CD4-positive, alpha-beta T cell (primary cell): Measurements from ENCODE around the gene ERC2. TPM values are rescaled to one million over a fixed set of nuclear protein-coding genes. Genes with fewer than 3 reads are reported as not detected.

ENCODE experiments used
- ATAC-seq: fragments of 200-7000 bp; cut with Tn5 transposase; one replicate; pipeline ENCODE4 v1.10.0; 2022; ENCODE audit warnings: mild to moderate bottlenecking; ENCODE audit not compliant: poor library complexity
- CTCF ChIA-PET: fragments of 350-600 bp; sonication (Branson Sonifier 250); formaldehyde crosslinking; loops from one replicate; lab custom pipeline; 2021; ENCODE audit warnings: antibody characterized with exemption, inconsistent platforms; lab: Charles Lee
- POLR2A ChIA-PET: fragments of 350-600 bp; sonication (Branson Sonifier 250); formaldehyde crosslinking; loops from one replicate; lab custom pipeline; 2021; ENCODE audit warnings: antibody characterized with exemption, inconsistent platforms; lab: Charles Lee
- DNase-seq, 14 experiments: peaks; one replicate each; pipeline ENCODE4 v3.0.0-alpha.2; 2013 to 2020; ENCODE audit warnings: mixed read lengths in 2 of 14
- H3K27ac ChIP-seq, 2 donors: one replicate each; pipeline versions ENCODE4 v1.5.1 to v1.7.0; 2013; ENCODE audit warnings: low read length in 2 of 2, low read depth in 1 of 2, mild to moderate bottlenecking in 1 of 2
- H3K27me3 ChIP-seq, 2 experiments: 1 replicate in 1 of 2; 2 replicates in 1 of 2; pipeline versions ENCODE4 v1.6.1 to v1.7.0; 2013; ENCODE audit warnings: low read length in 2 of 2, control low read depth in 1 of 2, mild to moderate bottlenecking in 1 of 2, moderate library complexity in 1 of 2; ENCODE audit not compliant: insufficient read depth in 2 of 2, control insufficient read depth in 1 of 2
- H3K36me3 ChIP-seq: one replicate; pipeline ENCODE4 v1.6.1; 2013; ENCODE audit warnings: low read length, control low read depth; ENCODE audit not compliant: insufficient read depth
- H3K4me1 ChIP-seq: one replicate; pipeline ENCODE4 v1.6.1; 2013; ENCODE audit warnings: low read length, control low read depth; ENCODE audit not compliant: insufficient read depth
- H3K4me3 ChIP-seq: one replicate; pipeline ENCODE4 v1.5.1; 2013; ENCODE audit warnings: mild to moderate bottlenecking, low read length, moderate library complexity
- H3K9me3 ChIP-seq, 2 experiments: 1 replicate in 1 of 2; 2 replicates in 1 of 2; pipeline versions ENCODE4 v1.6.1 to v1.7.0; 2013; ENCODE audit warnings: low read length in 2 of 2, mild to moderate bottlenecking in 2 of 2, control low read depth in 1 of 2, moderate library complexity in 1 of 2; ENCODE audit not compliant: control insufficient read depth in 1 of 2, insufficient read depth in 1 of 2
- H3K27ac Mint-ChIP-seq: one replicate; pipeline ENCODE4 v1.8.0; 2020; ENCODE audit warnings: mixed read lengths
- H3K27me3 Mint-ChIP-seq: one replicate; pipeline ENCODE4 v1.8.0; 2021; ENCODE audit warnings: mixed read lengths
- H3K36me3 Mint-ChIP-seq: one replicate; pipeline ENCODE4 v1.8.0; 2021; ENCODE audit warnings: low read depth, mixed read lengths
- H3K4me1 Mint-ChIP-seq: one replicate; pipeline ENCODE4 v1.8.0; 2021; ENCODE audit warnings: low read depth, mixed read lengths
- H3K4me3 Mint-ChIP-seq: one replicate; pipeline ENCODE4 v1.8.0; 2020; ENCODE audit warnings: mild to moderate bottlenecking, mixed read lengths
- H3K9me3 Mint-ChIP-seq: one replicate; pipeline ENCODE4 v1.8.0; 2020; ENCODE audit warnings: mixed read lengths
- intact Hi-C, 2 experiments: fragments of 100-400 bp; cut with DNase I in 1 of 2; cut with micrococcal nuclease in 1 of 2; formaldehyde crosslinking; loops; one replicate each; pipeline versions ENCODE4 v1.15.1 to v1.9.0; 2023 to 2025; cut with DNase I, micrococcal nuclease
- total RNA-seq, 174 experiments: library from RNA in 2 of 174; stranded (reverse) in 2 of 174; gene quantifications; one replicate each; pipeline ENCODE4 v1.2.3 and lab custom pipeline; 2021 to 2026
- TF ChIP-seq, protein P1 (sequence below): fragments of 200-600 bp; IDR thresholded peaks from one replicate; pipeline ENCODE4 v1.8.0; 2022; ENCODE audit warnings: antibody characterized with exemption, mild to moderate bottlenecking

ERC2 gene
- total RNA-seq, 2 experiments from 2014 or later: not detected

DNA sequence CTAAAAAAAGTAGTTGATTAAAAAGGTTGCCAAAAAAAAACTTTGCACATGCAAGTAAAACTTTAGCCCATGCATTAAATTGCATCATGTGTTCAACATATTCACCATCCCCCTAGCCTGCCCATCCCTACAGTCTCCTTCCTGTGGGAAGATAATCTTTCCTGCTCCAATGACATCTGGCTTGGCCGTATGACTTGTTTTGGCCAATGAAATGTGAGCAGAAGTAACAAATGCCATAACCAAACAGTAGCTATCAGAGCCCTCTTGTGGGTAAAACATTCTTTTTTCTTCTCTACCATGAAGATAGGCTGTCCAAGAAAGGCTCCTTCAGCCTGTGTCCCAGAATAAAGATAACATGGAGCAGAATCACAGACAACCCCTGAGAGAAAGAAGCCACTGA, 15.3 kb downstream of the ERC2 start:
- Histone ChIP-seq H3K4me1 (no peaks in the 10 kb centered on the region), H3K36me3 (no peaks in the 10 kb centered on the region), H3K4me3 (no peak overlapping the region), H3K9me3 (no peaks in the 10 kb centered on the region), H3K27me3 (peaks cover 4 to 12% of the 10 kb centered on the region in 2 experiments), H3K27ac (no peak overlapping the region)
- ChIA-PET CTCF (no interaction called here), POLR2A (no interaction called here)
- no peaks in the 10 kb centered on the region for H3K4me1 Mint-ChIP-seq
- H3K27ac Mint-ChIP-seq: no peak overlapping the region
- no peaks in the 10 kb centered on the region for H3K9me3 Mint-ChIP-seq
- H3K36me3 Mint-ChIP-seq: no peaks in the 10 kb centered on the region
- peaks cover 66% of the 10 kb centered on the region for H3K27me3 Mint-ChIP-seq
- DNase-seq (no peak), ATAC-seq (no peak)
- TF ChIP-seq, protein P1, sequence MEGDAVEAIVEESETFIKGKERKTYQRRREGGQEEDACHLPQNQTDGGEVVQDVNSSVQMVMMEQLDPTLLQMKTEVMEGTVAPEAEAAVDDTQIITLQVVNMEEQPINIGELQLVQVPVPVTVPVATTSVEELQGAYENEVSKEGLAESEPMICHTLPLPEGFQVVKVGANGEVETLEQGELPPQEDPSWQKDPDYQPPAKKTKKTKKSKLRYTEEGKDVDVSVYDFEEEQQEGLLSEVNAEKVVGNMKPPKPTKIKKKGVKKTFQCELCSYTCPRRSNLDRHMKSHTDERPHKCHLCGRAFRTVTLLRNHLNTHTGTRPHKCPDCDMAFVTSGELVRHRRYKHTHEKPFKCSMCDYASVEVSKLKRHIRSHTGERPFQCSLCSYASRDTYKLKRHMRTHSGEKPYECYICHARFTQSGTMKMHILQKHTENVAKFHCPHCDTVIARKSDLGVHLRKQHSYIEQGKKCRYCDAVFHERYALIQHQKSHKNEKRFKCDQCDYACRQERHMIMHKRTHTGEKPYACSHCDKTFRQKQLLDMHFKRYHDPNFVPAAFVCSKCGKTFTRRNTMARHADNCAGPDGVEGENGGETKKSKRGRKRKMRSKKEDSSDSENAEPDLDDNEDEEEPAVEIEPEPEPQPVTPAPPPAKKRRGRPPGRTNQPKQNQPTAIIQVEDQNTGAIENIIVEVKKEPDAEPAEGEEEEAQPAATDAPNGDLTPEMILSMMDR: no peak
- intact Hi-C loops: no loop called here
- H3K4me3 Mint-ChIP-seq: no peak overlapping the region

DNA sequence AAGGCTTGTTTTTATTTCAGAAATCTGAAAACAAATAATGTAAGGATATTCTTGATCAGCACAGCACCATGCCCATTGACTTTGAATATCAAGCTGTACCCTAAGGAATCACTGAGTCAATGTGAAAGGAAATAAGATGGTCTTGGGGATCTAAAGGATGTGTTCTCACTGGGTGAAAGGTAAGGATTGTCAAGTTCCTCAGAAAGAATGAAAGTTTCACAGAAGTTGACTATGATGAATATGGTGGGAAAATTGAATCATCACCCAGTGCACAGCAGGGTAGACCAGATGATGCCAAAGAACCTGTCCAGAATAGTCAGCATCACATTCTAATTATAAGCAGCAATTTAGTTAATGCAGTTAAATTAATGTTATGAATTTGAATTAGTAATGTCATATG, 16.2 kb downstream of the ERC2 start:
- TF ChIP-seq, protein P1: no peak
- H3K27ac Mint-ChIP-seq: no peak overlapping the region
- H3K4me3 ChIP-seq: no peak overlapping the region
- no peaks in the 10 kb centered on the region for H3K9me3 Mint-ChIP-seq
- H3K27me3 Mint-ChIP-seq: peaks cover 63% of the 10 kb centered on the region
- H3K36me3 Mint-ChIP-seq: no peaks in the 10 kb centered on the region
- ChIA-PET CTCF (no interaction called here), POLR2A (no interaction called here)
- no peaks in the 10 kb centered on the region for H3K36me3 ChIP-seq
- ATAC-seq (no peak), DNase-seq (no peak)
- H3K9me3 ChIP-seq: peaks cover 0 to under 1% of the 10 kb centered on the region in 2 experiments
- H3K27ac ChIP-seq: no peak overlapping the region
- H3K4me3 Mint-ChIP-seq: no peak overlapping the region
- H3K27me3 ChIP-seq: peaks cover 4 to 12% of the 10 kb centered on the region in 2 experiments
- no peaks in the 10 kb centered on the region for H3K4me1 ChIP-seq
- no peaks in the 10 kb centered on the region for H3K4me1 Mint-ChIP-seq
- intact Hi-C loops: no loop called here

DNA sequence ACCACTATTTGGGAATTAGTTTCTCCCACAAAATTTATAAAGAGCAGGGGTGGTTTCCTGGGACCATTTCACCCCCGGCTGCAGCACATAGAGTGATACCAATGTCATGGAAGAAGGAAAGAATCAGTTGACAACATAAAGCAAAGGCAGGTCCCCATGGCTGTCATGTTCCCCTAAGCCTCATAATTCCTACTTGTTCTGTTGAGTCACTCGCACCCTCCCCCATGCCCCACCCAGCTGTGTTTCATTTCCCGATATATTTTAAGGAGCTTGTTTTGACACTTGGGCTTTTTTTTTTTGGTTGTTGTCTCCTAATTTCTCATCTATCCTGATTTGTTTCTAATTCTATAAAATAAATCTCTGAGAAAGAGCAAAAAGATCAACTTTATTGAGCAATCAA, 24.9 kb downstream of the ERC2 start:
- peaks cover 0 to 2% of the 10 kb centered on the region in 2 experiments for H3K27me3 ChIP-seq
- TF ChIP-seq, protein P1: no peak
- Mint-ChIP-seq H3K27me3 (peaks cover 41% of the 10 kb centered on the region), H3K36me3 (no peaks in the 10 kb centered on the region), H3K9me3 (peaks cover 2% of the 10 kb centered on the region), H3K27ac (no peak overlapping the region), H3K4me1 (no peaks in the 10 kb centered on the region), H3K4me3 (no peak overlapping the region)
- H3K36me3 ChIP-seq: no peaks in the 10 kb centered on the region
- ChIA-PET CTCF (no interaction called here), POLR2A (no interaction called here)
- H3K4me1 ChIP-seq: no peaks in the 10 kb centered on the region
- no peak overlapping the region for H3K4me3 ChIP-seq
- peaks cover 3 to 13% of the 10 kb centered on the region in 2 experiments for H3K9me3 ChIP-seq
- H3K27ac ChIP-seq: no peak overlapping the region
- intact Hi-C loops: no loop called here
- DNase-seq (no peak), ATAC-seq (no peak)
